Astrocyte (in vitro differentiated cells and primary cell): Measurements from ENCODE around the gene THAP11.

Experiments
- EZH2 ChIP-seq: IDR thresholded peaks from 2 replicates; pipeline ENCODE4 v1.6.1; 2012; ENCODE audit warnings: mild to moderate bottlenecking, low read length, inconsistent platforms; ENCODE audit not compliant: insufficient read depth
- TF ChIP-seq, protein P1 (sequence below): IDR thresholded peaks from 2 replicates; pipeline ENCODE4 v1.5.1; 2011; ENCODE audit warnings: low read depth, mild to moderate bottlenecking, inconsistent platforms, low read length, moderate library complexity; ENCODE audit not compliant: insufficient read depth

DNA sequence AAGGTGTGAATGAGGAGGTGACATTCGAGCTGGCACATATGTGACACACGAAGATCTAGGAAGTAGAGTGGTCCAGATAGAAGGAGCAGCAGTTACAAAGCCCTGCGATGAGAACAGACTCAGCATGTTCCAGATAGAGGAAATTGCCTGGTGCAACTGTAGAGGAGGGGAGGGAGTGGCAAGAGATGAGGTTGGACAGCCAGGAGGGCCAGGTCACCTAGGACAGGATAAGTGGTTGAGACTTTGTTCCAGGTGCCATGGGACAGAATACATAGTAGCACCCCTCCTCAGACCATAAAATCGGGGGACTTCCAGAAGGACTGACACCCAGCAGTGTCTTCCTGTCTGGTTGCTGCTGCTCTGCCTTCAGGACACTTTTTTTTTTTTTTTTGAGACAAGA, 16.4 kb downstream of the THAP11 start:
- TF ChIP-seq, protein P1, sequence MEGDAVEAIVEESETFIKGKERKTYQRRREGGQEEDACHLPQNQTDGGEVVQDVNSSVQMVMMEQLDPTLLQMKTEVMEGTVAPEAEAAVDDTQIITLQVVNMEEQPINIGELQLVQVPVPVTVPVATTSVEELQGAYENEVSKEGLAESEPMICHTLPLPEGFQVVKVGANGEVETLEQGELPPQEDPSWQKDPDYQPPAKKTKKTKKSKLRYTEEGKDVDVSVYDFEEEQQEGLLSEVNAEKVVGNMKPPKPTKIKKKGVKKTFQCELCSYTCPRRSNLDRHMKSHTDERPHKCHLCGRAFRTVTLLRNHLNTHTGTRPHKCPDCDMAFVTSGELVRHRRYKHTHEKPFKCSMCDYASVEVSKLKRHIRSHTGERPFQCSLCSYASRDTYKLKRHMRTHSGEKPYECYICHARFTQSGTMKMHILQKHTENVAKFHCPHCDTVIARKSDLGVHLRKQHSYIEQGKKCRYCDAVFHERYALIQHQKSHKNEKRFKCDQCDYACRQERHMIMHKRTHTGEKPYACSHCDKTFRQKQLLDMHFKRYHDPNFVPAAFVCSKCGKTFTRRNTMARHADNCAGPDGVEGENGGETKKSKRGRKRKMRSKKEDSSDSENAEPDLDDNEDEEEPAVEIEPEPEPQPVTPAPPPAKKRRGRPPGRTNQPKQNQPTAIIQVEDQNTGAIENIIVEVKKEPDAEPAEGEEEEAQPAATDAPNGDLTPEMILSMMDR = no peak
- TF ChIP-seq EZH2 = no peak
